GM10248 (cell line): ENCODE results near the gene CLEC16A.

Experiments used
- CTCF ChIA-PET: fragments of 300-600 bp; sonication (Branson Sonifier 250); formaldehyde crosslinking; extraction: SDS; loops from one replicate; lab custom pipeline; 2021; ENCODE audit warnings: antibody characterized with exemption; lab: Yijun Ruan, JAX
- POLR2A ChIA-PET: fragments of 350-650 bp; sonication (Branson Sonifier 250); formaldehyde crosslinking; extraction: SDS; loops from one replicate; lab custom pipeline; 2020; ENCODE audit warnings: antibody characterized with exemption; lab: Yijun Ruan, JAX
- DNase-seq: peaks from one replicate; pipeline ENCODE4 v3.0.0; 2012; ENCODE audit errors: extremely low spot score
- TF ChIP-seq, protein P1 (sequence below): IDR thresholded peaks from 2 replicates; pipeline ENCODE4 v1.5.1; 2012; ENCODE audit warnings: mild to moderate bottlenecking, low read depth; ENCODE audit errors: extremely low read depth, missing control alignments, control extremely low read depth

CLEC16A gene

GRCh38 chr16:10972819-10973464 lies 28.6 kb downstream of the CLEC16A start:
- POLR2A ChIA-PET = no interaction called here
- no peak for DNase-seq
- CTCF ChIA-PET = interaction anchor here (1.1 to 17.4 kb wide), 7 partner anchors 7 to 432 kb away, joined by 3 to 305 read pairs (median 19); partner anchors contain the start of genes CLEC16A and SOCS1
- TF ChIP-seq, protein P1, sequence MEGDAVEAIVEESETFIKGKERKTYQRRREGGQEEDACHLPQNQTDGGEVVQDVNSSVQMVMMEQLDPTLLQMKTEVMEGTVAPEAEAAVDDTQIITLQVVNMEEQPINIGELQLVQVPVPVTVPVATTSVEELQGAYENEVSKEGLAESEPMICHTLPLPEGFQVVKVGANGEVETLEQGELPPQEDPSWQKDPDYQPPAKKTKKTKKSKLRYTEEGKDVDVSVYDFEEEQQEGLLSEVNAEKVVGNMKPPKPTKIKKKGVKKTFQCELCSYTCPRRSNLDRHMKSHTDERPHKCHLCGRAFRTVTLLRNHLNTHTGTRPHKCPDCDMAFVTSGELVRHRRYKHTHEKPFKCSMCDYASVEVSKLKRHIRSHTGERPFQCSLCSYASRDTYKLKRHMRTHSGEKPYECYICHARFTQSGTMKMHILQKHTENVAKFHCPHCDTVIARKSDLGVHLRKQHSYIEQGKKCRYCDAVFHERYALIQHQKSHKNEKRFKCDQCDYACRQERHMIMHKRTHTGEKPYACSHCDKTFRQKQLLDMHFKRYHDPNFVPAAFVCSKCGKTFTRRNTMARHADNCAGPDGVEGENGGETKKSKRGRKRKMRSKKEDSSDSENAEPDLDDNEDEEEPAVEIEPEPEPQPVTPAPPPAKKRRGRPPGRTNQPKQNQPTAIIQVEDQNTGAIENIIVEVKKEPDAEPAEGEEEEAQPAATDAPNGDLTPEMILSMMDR = no peak

DNA sequence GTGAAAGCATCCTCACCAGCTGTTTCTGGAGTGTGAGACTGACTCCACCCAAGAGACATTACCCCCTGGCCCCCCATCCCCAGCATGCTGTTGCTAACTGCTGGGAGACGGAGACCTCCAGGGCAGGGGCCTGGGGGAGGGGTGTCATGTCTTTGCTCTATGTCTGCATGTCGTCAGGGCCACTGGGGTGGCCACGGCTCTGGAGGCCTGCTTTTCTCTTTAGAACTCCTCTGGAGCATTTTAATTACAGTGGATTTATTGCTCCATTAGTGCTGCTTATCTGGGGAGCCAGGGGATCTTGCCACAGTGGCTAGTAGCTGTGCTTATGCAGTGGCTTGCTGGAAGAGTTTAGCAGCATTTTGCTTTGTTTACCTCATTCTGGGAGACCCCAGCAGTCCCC lies 32.3 kb downstream of the CLEC16A start:
- POLR2A ChIA-PET = no interaction called here
- TF ChIP-seq, protein P1 = no peak
- no peak for DNase-seq
- CTCF ChIA-PET = interaction anchor here (1.1 to 16.0 kb wide), 4 partner anchors 8 to 281 kb away, joined by 3 to 182 read pairs (median 64); partner anchors contain the start of gene SOCS1

- CTCF ChIA-PET = no interaction called here
- TF ChIP-seq, protein P1 = no peak
- POLR2A ChIA-PET = no interaction called here
- no peak for DNase-seq
Observed at GRCh38 chr16:10978124-10978523, 33.8 kb downstream of the CLEC16A start.

- ChIA-PET POLR2A (no interaction called here), CTCF (interaction anchor here (1.8 to 2.3 kb wide), 2 partner anchors 7 to 10 kb away, joined by 9 to 19 read pairs; no protein-coding TSS in a partner anchor)
- TF ChIP-seq, protein P1 = no peak
- no peak for DNase-seq
Observed at GRCh38 chr16:10978871-10979446, 34.6 kb downstream of the CLEC16A start.

GRCh38 chr16:10979717-10980601 lies 35.6 kb downstream of the CLEC16A start:
- ChIA-PET POLR2A (no interaction called here), CTCF (interaction anchor here (0.9 to 2.3 kb wide), 11 partner anchors 8 to 417 kb away, joined by 3 to 19 read pairs (median 4); partner anchors contain the start of gene SOCS1)
- TF ChIP-seq, protein P1 = no peak
- DNase-seq = no peak

DNA sequence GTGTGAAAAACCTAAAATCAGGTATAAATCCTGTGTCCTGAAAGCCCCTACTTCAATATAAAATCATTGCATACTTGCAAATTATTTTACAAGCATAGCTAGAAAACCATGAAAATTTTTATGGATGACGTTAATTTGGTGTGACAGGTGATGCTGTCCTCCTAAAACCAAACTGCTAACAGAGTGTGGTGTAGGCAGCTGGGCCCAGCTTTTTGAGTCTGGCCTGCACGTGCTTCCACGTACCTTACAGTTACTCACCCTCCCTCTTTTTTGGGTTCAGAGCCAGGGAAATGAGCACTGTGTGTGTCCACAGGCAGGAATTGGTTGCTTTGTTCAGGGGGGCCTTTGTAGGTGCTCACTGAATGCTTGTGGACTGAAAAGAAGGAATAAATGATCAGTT lies 36.4 kb downstream of the CLEC16A start:
- DNase-seq = no peak
- TF ChIP-seq, protein P1 = no peak
- ChIA-PET CTCF (interaction anchor here (0.9 to 2.3 kb wide), 10 partner anchors 9 to 416 kb away, joined by 3 to 19 read pairs (median 4); partner anchors contain the start of gene SOCS1), POLR2A (no interaction called here)
